NCI-H345 (cell line): ENCODE measurements around the gene SELENOS.

ENCODE experiments used
- DNase-seq: peaks from one replicate; lab custom pipeline; 2025; lab: John Stamatoyannopoulos, UW

SELENOS gene, protein sequence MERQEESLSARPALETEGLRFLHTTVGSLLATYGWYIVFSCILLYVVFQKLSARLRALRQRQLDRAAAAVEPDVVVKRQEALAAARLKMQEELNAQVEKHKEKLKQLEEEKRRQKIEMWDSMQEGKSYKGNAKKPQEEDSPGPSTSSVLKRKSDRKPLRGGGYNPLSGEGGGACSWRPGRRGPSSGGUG

DNA sequence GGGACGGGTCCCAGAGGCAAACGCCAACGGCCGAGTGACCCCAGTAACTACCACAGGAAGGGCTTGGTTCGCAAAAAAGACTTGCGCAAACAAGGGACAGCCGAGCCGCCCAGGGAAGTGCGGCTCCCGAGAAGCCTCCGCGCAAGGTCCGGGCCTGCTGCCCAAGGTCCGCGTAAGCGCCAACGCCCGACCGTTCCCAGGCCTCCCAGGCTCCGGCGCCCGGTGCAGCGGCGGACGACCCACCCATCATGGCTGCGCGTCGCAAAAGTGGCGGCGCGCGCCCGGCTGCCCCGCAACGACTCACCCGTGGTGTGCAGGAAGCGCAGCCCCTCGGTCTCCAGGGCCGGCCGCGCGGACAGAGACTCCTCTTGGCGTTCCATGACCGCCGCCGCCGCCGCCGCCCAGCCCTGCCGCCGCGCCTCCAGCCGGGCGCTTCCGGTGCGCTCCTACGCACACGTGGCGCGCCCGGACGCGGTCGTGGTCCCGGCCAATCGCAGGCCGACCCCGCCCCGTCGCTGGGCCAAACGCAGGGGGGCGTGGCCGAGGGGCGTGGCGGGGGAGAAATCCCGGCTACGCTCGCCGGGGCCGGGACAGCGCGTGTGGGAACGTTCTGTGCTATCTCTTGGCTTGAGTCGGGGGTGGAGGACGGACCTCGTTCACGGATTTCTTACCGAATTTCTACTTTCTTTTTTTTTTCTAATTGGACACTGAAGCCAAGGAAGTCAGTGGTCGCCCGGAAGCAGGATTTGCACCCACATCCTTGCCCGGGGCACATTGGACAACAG, at the start of gene SELENOS:
Gene SELENOS, minus strand, starts transcription at position 448 of the 785 bp plus-strand sequence. Its CDS starts 68 bp downstream, at position 380.
- DNase-seq = peak; percentile 88

DNA sequence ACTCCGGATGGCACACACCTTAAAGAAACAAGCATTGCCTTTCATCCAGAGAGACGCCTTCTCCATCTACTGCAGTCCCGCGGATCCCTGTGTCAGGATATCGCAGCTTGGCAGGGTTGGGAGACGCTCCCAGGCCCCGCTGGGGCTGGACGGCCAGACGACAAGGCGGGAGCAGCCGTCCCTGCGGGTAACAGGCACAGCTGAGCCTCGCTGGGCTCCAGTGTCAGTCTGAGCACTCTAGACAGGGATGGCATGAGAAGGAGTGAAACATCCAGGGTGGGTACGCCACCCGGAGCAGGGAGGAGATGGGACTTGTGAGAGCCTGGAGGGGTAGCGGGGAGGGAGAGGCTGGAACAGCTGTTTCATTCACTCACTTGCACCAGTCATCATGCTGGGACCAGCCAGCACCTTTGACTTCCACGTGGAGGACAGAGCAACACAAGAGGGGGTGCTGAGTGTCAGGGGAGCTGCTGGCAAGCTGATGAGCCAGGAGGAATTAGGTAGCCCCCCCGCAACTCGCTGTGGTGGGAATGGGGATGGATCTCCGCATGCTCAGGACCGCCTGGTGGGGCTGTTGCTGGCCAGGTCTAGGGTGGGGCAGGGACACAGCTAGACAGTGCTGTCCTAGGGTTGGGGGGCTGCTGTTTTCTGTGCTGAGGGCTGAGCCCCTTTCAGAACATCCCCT, 49.3 kb upstream of the SELENOS start:
- DNase-seq = no peak

DNA sequence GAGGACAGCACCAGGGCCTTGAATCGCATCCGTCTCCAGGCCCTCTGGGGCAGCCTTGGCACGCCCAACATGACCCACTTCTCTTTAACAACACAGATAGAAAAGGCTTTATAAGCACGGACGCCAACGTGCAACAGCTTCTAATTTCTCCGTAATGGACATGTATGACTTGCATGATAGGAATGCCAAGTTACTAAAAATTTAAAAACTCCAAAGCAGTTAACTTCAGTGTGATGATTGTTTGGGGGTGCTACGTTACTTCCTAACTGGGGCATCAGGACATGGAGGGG, 48.7 kb upstream of the SELENOS start:
- DNase-seq = no peak

DNA sequence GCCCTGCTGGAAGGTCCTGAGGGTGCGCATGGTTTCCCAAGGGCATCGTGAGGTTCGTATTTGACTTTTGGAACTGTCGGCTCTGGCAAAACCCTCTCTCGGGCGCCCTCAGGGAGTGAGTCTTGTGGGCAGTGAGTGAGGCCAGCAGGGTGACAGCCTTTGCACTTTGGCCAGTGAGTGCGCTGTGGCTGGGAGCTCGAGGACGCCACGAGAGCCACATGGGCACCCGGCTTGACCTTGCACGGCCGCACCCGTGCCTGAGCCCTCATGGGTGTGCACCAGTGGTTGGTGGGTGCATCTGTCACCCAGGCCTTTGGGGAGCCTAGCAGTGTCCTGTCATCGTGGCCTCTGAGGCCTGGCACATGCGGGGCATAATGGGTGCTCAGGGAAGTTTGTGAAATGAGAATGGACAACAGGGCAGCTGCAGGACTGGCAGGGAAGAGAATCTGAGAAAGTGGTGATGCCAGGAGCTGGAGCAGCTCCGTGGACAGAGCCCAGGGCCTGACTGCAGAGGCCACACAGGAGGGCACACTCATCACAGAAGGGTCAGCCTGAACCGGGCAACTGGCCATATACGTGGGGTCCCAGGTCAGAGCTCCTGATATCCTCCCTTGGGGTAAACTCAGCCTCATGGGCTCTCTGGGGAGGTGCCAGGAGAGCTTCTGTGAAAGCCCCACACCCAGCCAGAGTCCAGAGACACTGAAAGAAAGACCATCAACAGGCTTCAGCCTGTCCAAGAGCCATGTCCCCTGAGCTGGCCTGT, 48.2 kb upstream of the SELENOS start:
- DNase-seq = no peak

DNA sequence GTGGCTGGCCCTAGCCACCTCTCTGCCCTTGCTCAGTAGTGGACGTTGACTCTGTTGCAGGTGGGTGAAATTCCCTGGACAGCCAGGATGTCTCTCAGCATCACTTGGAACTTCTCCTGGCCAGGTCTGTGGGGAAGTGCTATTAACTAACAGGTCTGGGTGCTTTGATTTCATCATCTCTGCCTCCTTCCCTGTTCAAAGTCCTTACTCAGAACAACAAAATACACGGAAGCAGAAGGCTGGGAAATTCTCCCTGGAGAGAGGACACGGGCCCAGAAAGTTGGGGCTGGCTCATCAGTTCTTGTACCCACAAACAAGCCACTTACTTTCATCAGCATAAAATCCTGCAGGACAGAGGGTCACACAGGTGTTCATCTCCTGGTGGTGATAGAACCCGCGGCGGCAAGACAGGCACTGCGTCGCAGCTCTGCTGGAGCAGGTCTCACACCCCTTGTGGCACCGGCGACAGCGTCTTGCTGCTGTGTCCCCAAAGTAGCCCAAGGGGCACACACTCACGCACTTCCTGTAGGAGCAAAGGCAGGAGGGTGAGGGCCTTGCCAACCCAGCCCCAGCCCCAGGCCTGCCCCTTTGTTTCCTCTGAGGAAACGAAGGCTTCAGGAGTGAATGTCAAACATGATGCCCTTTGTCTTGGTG, 47.4 kb upstream of the SELENOS start:
- DNase-seq = no peak

DNA sequence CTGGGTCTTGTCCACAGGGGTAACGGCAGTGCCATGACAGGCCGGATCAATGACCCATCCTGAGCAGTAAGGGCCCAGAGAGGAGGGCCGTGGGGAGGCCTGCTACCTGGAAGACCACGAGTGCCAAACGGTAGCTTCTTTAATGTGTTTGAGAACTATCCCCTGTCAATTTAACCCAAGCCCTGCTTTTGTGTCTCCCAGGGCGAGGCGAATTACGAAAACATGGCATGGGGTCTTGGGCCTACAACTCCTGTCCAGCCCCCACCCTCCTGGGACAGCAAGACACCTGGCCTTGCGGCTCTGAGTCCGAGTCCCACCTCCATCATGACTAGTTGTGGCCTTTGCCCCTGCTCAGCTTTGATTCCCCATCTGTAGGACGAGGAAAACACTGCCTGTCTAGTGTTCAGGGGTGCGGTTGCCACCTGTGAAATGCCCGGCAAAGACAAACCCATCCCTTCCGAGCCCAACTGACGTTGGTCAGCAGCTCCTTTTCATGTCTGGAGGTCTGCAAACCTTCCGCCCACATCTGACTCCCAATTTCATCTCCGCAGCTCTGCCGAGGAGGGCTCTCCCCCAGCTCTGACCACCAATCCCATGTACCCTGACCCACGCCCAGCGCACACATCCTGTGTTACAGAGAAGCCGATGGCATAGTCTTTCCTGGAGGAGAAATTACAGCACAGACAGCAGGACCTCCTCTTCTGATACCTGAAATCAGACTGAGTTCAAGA, 46.7 kb upstream of the SELENOS start:
- no peak for DNase-seq

DNA sequence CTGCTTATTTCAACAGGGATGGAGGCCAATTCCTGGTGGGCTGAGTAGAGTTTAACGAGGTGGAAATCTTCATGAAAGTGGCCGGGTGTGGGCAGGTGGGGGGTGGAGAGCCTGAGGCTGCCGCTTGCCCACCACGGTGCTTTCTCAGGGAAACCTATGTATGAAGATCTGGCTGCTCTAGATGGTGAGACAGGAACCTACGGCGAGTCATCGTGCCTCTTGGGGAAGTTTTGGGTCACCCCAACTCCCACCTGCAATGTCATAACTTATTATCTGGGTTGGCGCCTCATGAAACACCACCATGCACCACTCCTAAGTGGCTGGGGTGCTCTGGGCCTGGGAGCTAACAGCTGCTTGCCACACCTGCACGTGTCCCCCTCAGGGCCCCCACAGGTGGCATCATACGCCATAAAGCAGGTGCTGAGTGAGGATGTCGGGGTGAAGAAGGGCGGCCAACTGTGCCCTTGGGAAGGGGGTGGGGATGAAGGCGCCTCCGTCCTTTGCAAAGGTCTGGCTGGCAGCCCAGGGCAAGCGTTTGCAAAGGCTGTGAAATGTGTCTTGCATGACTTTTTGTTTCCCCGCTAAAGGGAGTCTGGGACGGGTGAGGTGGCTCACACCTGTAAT, 45.7 kb upstream of the SELENOS start:
- DNase-seq = no peak

DNA sequence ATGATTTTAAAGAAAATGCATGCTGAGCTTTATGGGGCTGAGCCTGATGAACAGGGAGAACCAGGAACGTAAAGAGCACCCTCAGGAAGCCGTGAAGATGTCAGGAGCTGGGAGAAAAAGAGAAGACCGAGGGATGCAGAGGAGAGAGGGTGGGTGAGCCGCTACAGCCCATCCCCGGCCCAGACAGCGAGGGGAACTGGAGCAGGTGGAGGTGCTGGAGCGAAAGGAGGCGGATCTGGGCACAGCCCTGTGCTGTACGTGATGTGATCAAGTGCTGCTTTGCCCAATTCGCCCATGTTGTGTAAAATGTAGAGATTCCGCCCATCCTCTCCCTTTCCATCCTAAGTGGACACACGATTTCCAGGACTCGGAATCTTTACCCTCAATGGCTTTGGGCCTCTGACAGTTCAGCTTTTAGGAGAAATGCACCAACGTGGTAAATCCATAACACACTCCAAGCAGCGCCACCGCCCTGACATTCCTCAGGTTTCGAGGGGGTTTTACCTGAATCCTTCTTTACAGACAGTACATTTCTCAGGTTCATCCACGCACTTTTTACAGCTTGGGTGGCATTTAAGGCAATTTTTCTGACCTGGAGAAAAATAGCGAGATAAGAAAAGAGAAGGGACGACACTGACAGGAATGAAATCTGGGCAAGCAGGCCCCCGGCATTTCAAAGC, 44.9 kb upstream of the SELENOS start:
- no peak for DNase-seq

DNA sequence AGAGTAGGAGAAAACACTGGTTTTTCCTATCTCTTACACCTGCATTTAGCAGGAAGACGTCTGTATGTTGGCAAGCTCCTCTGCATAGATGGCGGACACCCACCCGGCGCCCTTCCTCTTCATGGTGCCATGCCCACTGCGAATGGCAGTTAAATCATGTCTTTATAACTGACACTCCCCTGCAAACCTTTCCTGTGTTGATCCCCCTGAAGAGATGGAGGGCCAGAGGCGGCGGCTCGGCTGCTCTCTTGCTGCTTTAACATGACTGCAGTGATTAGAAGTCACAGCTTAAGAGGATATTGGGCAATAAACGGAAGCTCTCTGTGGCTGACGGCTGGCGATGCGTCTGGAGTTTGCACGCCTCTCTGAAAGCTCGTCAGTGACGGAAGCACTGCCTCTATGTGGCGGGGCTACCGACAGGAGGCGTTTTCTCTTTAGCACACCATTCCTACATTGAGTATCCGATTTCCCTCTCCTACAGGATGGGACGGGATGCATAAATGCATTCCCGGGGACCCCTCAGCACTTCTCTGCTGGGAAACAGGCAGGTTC, 43.3 kb upstream of the SELENOS start:
- no peak for DNase-seq

DNA sequence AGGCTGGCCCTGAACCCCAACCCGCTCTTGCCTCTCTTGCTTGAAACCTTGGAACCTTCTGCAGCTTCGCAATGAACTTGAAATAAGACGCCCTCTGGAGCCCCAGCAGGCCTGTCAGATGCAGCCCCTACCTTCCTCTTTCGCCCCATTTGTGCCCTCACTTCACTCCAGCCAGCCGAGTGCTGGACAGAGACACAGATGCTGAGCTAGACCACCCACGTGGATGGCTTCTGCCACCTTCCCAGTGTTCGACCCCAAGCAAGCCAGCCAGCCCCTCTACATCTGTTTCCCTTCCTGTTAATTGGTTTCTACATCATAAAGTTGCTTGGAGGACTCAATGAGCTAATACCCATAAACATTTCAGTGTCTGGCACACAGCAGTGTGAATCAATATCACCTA, 41.6 kb upstream of the SELENOS start:
- DNase-seq = no peak

DNA sequence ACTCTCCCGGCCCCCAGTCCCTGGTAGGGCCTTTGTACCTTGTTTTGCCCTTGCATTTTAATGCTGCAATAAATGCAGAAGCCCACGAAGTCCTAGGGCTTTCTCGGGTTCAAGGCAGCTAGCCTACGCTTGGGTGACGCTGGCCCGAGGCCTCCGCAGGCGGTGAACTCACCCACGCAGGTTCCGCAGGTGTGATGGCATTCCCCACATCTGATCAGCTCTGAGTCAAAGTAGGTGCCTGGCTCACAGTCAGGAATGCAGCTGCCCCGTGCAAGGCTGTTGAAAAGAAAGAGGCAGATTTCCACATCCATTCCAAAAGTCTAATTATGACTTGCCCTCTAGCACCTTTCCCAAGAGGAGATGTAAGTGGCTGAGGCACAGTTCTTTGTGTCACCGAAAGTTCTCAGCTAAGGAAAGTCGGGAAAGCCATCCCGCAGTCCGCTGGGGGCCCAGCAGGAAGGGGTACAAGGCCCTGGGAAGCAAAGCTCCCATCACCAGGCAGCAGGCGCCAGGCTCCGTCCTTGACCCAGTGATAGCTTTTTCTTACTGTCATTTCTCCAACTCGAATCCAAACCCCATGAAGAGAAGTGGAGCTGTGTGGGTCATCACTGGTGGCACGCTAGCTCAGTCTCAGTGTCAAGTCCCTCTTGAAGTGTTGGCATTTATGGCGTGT, 41.0 kb upstream of the SELENOS start:
- DNase-seq = no peak

DNA sequence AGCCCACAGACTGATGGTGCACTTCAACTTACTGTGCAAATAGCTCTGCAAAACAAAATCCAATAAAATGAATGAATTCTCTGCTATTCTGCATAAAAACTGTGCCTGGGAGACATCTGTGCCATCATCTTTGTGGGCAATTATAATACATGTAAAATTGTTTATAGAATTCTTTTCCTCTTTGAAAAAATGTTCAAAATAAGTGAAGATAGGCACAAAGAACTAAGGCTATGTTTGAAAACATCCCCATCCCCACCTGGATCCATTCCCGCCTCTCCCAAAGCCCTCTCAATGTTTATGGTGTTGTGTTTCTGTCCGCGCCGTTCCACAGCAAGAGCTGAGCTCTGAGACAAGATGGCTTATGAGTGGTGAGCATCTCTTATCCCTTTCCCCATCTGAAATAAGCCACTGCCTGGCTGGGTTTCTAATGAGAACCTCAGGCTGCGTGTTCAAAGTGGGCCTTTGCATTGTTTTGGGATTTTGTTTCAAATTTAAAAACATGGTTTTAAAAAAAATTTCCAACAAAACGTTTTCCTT, 40.1 kb upstream of the SELENOS start:
- no peak for DNase-seq

DNA sequence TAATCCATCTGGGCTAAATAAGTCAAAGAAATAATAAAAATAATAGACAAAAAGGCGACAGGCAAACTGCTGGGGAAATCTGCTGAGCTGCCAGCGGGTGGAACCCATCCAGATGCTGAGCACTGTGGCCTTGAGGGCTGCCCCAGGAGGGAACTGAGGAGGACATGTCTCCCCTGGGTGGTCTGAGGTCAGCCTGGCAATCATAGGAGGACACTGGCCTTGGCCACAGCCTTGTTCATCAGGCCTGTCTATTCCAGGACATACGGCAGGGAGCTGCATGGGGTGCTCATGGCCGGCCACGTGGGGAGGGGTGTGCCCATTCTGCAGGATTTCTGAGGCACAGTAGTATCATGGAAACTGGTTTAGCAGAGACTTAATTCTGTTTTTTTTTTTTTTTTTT, 39.2 kb upstream of the SELENOS start:
- DNase-seq = no peak

DNA sequence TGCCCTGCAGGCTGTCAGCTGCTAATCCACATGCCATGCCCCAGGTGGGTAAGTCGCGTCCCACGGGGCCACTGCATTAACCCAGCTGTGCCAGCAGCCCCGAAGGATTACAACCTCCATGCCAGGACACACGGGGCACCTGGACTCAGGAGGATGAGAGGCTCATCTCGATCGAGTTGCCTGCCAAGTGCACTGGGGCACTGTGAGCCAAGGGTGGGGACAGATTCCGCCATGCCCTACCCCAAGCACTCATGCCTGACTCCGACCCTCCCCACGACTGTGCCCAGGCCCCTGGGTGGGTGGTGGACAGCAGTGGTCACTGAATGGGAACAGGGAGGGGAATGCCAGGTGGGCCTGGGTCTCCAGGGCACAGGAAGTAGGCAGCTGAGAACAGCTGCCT, 38.5 kb upstream of the SELENOS start:
- DNase-seq = no peak

DNA sequence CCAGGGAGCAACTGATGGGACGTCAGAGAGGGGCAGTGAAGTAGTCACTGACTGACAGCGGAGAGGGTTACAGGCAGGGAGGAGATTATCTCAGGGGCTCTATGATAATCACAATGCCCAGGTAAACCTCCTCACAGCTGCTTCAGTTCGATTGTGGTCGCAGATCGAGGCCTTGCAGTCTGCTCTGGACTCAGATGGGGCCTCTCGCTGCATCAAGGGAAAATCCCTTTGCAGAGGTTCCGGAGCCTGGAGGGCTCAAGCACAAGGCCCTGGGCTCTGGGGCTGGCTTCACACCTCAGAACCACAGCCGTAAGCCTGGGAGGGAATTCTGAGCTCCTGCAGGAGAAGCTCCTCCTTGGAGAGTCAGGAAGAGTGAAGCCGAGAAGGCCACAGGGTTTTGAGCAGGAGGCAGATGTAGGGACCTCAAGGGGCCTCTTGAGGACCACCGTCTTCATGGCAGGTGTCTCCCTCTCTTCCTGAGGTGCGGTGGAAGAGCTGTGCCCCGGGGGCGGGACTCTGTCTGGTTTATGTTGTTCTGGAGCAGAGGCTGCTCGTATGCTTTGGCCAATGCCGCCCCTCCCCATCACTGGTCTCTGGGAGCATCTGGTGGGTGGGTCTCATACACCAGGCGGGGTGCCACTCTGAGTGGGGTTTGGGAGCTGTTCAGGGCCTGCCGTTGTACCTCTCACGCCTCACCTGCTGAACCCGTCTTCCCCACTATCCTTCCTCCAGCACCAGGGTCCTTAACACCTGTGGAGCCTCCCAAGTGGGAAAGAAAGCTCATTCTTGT, 37.2 kb upstream of the SELENOS start:
- no peak for DNase-seq

DNA sequence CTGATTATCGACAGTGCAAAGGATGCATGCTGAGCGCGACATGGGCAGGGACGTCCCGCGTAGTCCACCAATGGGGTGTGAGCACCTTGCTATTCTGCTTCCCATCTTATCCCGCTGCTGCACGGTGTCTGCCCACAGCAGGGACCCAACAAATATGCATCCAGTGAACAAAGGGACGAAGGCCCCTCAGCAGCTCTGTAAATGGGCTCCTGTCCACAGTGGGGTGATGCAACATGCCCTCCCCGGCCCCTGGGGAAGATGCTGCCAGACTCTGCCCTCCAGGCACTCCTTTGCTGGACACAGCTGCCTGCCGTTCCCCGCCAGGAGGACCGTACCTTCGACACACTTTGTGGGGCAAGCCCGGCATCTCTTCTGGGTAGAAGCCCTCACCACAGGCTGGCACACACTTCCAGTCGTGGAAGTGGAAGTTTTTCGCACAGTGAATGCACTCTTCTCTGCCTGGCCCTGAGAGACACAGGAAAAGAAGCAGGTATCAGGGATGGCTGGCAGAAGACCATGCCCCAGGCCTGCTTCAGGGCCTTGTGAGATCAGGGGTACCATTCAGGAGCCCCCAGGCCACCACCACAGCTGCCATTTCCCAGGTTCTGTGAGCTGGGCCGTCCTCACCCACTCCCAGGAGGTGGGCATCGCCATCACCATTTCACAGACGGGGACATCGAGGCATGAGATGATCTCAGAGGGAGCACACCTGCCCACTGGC, 35.9 kb upstream of the SELENOS start:
- DNase-seq = no peak

DNA sequence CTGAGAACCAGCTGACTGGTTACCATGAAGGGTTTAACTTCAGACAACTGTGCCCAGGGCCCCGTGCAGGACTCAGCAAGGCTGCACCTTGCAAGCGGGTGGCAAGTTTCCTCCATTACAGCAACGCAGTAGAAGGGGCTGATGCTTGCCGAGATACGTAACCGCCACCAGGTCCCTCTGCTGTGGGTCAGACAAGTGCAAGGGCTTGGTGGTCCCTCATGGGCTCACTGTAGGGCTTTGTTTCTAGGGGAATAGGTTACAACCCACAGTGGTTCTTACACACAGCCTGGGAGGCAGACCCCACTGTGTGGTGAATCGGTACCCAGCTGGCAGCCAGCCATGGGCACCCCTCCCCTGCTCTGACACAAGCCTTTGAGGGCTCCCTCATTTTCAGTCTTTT, 33.2 kb upstream of the SELENOS start:
- DNase-seq = no peak

DNA sequence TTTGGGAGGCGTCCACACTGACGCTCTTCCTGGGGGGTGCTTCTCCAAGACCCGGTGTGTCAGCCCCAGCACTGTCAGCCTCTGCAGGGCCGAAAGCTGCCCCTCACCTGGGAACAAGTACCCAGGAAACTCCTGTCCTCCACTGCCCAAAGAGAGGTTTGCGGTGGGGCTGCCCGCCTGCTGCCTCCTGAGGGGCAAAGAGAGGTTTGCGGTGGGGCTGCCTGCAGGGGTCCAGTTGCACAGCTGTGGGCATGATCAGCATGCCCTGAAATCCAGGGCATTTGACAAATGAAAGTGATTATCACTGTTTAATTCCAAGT, 32.8 kb upstream of the SELENOS start:
- no peak for DNase-seq
